CD4-positive, alpha-beta T cell treated with Interleukin-10 for 1 hour (primary cell): ENCODE data around the gene LIN28A.

Experiments
- DNase-seq: peaks from one replicate; pipeline ENCODE4 v3.0.0-alpha.2; 2020

LIN28A gene

GRCh38 chr1:26438041-26438440 is 27.4 kb downstream of the LIN28A start:
- no peak for DNase-seq

GRCh38 chr1:26440259-26440658 is 29.6 kb downstream of the LIN28A start:
- DNase-seq = no peak

- no peak for DNase-seq
These were observed 39.3 kb downstream of the LIN28A start for GRCh38 chr1:26449868-26450267.

GRCh38 chr1:26450908-26451307 is 40.3 kb downstream of the LIN28A start:
- no peak for DNase-seq

GRCh38 chr1:26452459-26453183 is 42.0 kb downstream of the LIN28A start:
- DNase-seq = no peak

- DNase-seq = no peak
These were observed 48.5 kb downstream of the LIN28A start for GRCh38 chr1:26459148-26459547.

GRCh38 chr1:26459573-26460031 is 49.0 kb downstream of the LIN28A start:
- no peak for DNase-seq

GRCh38 chr1:26468911-26469310 is 58.3 kb downstream of the LIN28A start:
- DNase-seq = no peak

- DNase-seq = no peak
These were observed 58.9 kb downstream of the LIN28A start for GRCh38 chr1:26469558-26469957.

GRCh38 chr1:26470878-26471497 is 60.4 kb downstream of the LIN28A start:
- no peak for DNase-seq

GRCh38 chr1:26471498-26472319 is 61.1 kb downstream of the LIN28A start:
- DNase-seq = peak; percentile 38

- peak; percentile 91 for DNase-seq
These were observed 61.8 kb downstream of the LIN28A start, which contains the start of gene HMGN2 for GRCh38 chr1:26472320-26472900. TSS of gene HMGN2 (plus strand) at chr1:26472440. CDS start at chr1:26472613, 173 bp downstream.

GRCh38 chr1:26472901-26473845 is 62.6 kb downstream of the LIN28A start:
- peak; percentile 97 for DNase-seq

GRCh38 chr1:26474818-26475217 is 64.2 kb downstream of the LIN28A start:
- DNase-seq = no peak

- DNase-seq = no peak
These were observed 65.4 kb downstream of the LIN28A start for GRCh38 chr1:26475989-26476388.

GRCh38 chr1:26476958-26477357 is 66.3 kb downstream of the LIN28A start:
- DNase-seq = no peak

GRCh38 chr1:26477446-26478152 is 67.0 kb downstream of the LIN28A start:
- DNase-seq = no peak

- no peak for DNase-seq
These were observed 67.5 kb downstream of the LIN28A start for GRCh38 chr1:26478159-26478558.

- DNase-seq = no peak
These were observed 68.4 kb downstream of the LIN28A start for GRCh38 chr1:26478988-26479387.
